K562 (cell line): ENCODE data around the gene DYNC1H1. TPM values are rescaled to one million over a fixed set of nuclear protein-coding genes. Genes with fewer than 3 reads are reported as not detected.

Experiments
- ARID2 ChIP-seq: fragments of 450-650 bp; IDR thresholded peaks from 2 replicates; pipeline ENCODE4 v1.6.1; 2017; ENCODE audit warnings: antibody characterized with exemption, mild to moderate bottlenecking
- BRD4 ChIP-seq: fragments of 200-600 bp; sonication (generic); IDR thresholded peaks from 2 replicates; pipeline ENCODE4 v1.6.1; 2017; ENCODE audit warnings: inconsistent platforms
- CBX1 ChIP-seq: sonication (generic); IDR thresholded peaks from 2 replicates; pipeline ENCODE4 v1.6.1; 2016; ENCODE audit warnings: antibody characterized with exemption, low read depth, mild to moderate bottlenecking
- CEBPZ ChIP-seq: fragments of 150-350 bp; IDR thresholded peaks from 2 replicates; pipeline ENCODE4 v1.6.1; 2014; ENCODE audit warnings: low read depth, mild to moderate bottlenecking, low read length, borderline replicate concordance
- CLOCK ChIP-seq: fragments of 250-450 bp; sonication (Bioruptor Pico); IDR thresholded peaks from 2 replicates; pipeline ENCODE4 v1.4.0; 2020; ENCODE audit warnings: mild to moderate bottlenecking, moderate library complexity, borderline replicate concordance
- FOXJ3 ChIP-seq: sonication (generic); formaldehyde crosslinking; IDR thresholded peaks from 2 replicates; pipeline ENCODE4 v1.4.0; 2020; ENCODE audit warnings: mild to moderate bottlenecking, missing genetic modification reagents
- KLF1 ChIP-seq: fragments of 450-650 bp; IDR thresholded peaks from 2 replicates; pipeline ENCODE4 v1.6.1; 2016; ENCODE audit warnings: missing genetic modification characterization, missing compliant biosample characterization
- KLF16 ChIP-seq: IDR thresholded peaks from 2 replicates; pipeline ENCODE4 v1.6.1; 2016; ENCODE audit warnings: antibody characterized with exemption
- MLLT1 ChIP-seq, 2 experiments: fragments of 450-650 bp; IDR thresholded peaks; 2 replicates each; pipeline ENCODE4 v1.6.1; 2016
- PREB ChIP-seq: sonication (generic); formaldehyde crosslinking; IDR thresholded peaks from 2 replicates; pipeline ENCODE4 v1.8.1; 2023; ENCODE audit warnings: mild to moderate bottlenecking, missing genetic modification reagents
- PTTG1 ChIP-seq: fragments of 450-650 bp; IDR thresholded peaks from 2 replicates; pipeline ENCODE4 v1.6.1; 2016; ENCODE audit warnings: low read depth, mild to moderate bottlenecking, missing genetic modification characterization, missing compliant biosample characterization
- RBBP5 ChIP-seq: fragments of 200-600 bp; sonication (generic); IDR thresholded peaks from 2 replicates; pipeline ENCODE4 v1.6.1; 2012; ENCODE audit warnings: borderline replicate concordance, mild to moderate bottlenecking, low read length, control low read depth, inconsistent platforms; ENCODE audit not compliant: insufficient read depth, poor library complexity, severe bottlenecking
- RFX5 ChIP-seq: IDR thresholded peaks from 2 replicates; pipeline ENCODE4 v1.6.1; 2011; ENCODE audit warnings: low read depth, mild to moderate bottlenecking, improper control_type of control experiment, low read length
- SAFB ChIP-seq: fragments of 200-400 bp; formaldehyde crosslinking; IDR thresholded peaks from 2 replicates; pipeline ENCODE4 v1.6.1; 2017; ENCODE audit warnings: low read depth, low read length, borderline replicate concordance
- SNRNP70 ChIP-seq: fragments of 200-400 bp; formaldehyde crosslinking; optimal IDR thresholded peaks from 2 replicates; pipeline ENCODE3; 2017; ENCODE audit warnings: low read depth, low read length
- TARDBP ChIP-seq: fragments of 450-650 bp; IDR thresholded peaks from 2 replicates; pipeline ENCODE4 v1.6.1; 2016
- TBL1XR1 ChIP-seq, 2 experiments: IDR thresholded peaks; 2 replicates each; pipeline ENCODE4 v1.6.1; 2012; ENCODE audit warnings: improper control_type of control experiment in 2 of 2, low read length in 2 of 2, mild to moderate bottlenecking in 1 of 2
- ZNF146 ChIP-seq: IDR thresholded peaks from one replicate; pipeline ENCODE4 v1.6.1; 2018; ENCODE audit warnings: missing compliant biosample characterization; ENCODE audit not compliant: unreplicated experiment
- ZNF75A ChIP-seq: fragments of 450-650 bp; formaldehyde crosslinking; IDR thresholded peaks from 2 replicates; pipeline ENCODE4 v1.4.0; 2020; ENCODE audit warnings: mild to moderate bottlenecking
- polyA plus RNA-seq, 8 experiments: library from polyadenylated mRNA; depleted of rRNA in 4 of 8; stranded (reverse) in 5 of 8; unstranded in 3 of 8; fragments of >200 nt; fragmentation: Nextera tagmentation in 2 of 8; fragmentation: Illumina TruSeq in 1 of 8; extraction: Ambion mirVana in 2 of 8; extraction: Trizol in 1 of 8; gene quantifications; 2 replicates each; pipeline versions ENCODE4 v1.2.1 to v1.2.3, GENCODE V29; 2011 to 2014; ENCODE audit warnings: inconsistent platforms in 1 of 8, missing spikeins in 1 of 8
- total RNA-seq, 7 experiments: library from RNA; depleted of rRNA in 6 of 7; stranded (reverse); fragments of >200 nt in 6 of 7; fragmentation: Illumina TruSeq in 2 of 7; extraction: Trizol in 2 of 7; gene quantifications; 2 replicates each; pipeline versions ENCODE4 v1.2.1 to v1.2.3, GENCODE V29; 2011 to 2021; ENCODE audit warnings: low replicate concordance in 1 of 7

The DYNC1H1 gene
- total and polyA plus RNA-seq, 9 of the 15 experiments (the other 6 are each of a cell fraction or from before 2014, with no cell fraction given) = 31.9 to 335 (median 115) TPM

- TF ChIP-seq PREB (CRISPR knock-in tag) (no peak), BRD4 (no peak), ZNF146 (no peak), SNRNP70 (no peak), KLF16 (no peak), CBX1 (no peak), RFX5 (no peak), TARDBP (no peak), MLLT1 (IDR thresholded peaks at IDR 0.05) (no peak), ARID2 (no peak), CLOCK (CRISPR knock-in tag) (no peak), TBL1XR1 (IDR thresholded peaks at IDR 0.05; ENCODE audit: low read length in 2 of 2) (no peak), SAFB (no peak), KLF1 (tag) (no peak), ZNF75A (CRISPR knock-in tag) (no peak), RBBP5 (no peak), FOXJ3 (no peak), CEBPZ (no peak), PTTG1 (tag) (0 out of 2 replicates have a peak, but pooled peaks have one; percentile 32)
Observed at GRCh38 chr14:102088012-102088792, 123.8 kb downstream of the DYNC1H1 start (continued).
